T-helper 2 cell treated with Interferon-gamma antibody and Interleukin-4, amounts not matched to agents 100 ng/mL and 5 ng/mL, for 36 hours (primary cell): Measurements from ENCODE around the gene CAMTA1. TPM values are rescaled to one million over a fixed set of nuclear protein-coding genes. Genes with fewer than 3 reads are reported as not detected.

ENCODE experiments used
- intact Hi-C: fragments of 100-400 bp; cut with micrococcal nuclease; formaldehyde crosslinking; loops from one replicate; pipeline ENCODE4 v1.15.1; 2023
- total RNA-seq: library from RNA; stranded (reverse); gene quantifications from 2 replicates; pipeline ENCODE4 v1.2.3, GENCODE V29; 2022

Gene CAMTA1
- total RNA-seq, 1 donor from 2014 or later: 40.7 TPM

DNA sequence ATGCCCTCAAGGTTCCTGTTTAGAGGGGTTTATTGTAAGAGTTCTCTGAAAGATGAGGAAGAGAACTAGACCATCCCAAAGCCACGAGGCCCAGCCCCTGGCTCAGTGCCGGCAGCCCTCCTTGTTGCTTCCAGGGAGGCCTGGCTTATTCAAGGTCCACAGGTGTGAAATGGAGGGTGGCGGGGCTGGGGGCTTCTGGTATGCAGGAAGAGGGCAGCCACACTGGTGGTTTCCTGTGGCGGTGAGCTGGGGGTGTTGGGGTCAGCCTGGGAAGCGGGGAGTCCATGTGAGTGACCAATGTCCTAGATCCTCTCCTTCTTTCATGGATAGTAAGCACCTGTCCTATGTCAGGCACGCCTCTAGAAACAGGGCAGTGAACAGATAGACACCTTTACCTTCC lies 138.2 kb downstream of the CAMTA1 start:
- intact Hi-C loops: no loop called here

DNA sequence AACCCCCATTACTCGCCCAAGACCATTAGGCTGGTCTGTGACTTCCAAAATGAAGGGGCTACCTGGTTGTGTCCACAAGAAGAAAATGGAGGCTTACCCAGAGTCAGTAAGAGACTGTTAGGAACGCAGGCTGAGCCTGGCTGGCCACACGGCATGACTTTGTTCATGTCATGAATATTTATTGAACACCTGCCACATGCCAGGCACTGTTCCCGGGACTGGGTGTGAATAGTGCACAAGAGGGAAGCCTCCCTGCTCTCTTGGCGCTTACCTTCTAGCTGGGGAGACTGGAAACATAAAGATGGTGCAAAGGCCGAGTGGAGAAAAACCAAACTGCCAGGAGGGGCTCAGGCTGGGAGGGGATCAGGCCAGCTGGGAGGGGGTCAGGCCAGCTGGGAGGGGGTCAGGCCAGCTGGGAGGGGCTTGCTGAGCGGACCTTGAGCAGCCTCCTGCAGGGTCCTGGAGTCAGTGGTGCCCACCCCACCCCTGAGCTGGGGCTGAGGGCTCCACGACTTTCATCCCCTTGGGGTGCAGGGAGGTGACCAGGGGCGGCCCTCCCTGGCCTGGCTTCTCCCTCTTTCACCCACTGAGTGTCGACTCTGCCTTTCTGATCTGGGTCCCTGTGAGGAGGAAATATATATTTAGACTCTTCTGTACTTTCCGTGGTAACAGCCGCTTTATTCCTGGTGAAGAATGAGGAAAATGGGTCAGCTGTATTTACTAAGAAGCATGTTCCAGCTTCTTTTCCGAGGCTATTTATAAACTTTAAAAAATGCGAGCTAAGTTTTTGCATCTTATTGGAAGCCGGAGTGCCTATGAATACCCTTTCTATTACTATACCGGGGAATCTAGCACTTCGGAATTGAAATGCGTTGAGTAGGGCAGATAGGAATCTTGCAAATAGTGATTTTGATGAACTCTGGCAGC lies 139.0 kb downstream of the CAMTA1 start:
- intact Hi-C loops: no loop called here

- intact Hi-C loops: no loop called here
Measured at GRCh38 chr1:6924891-6925290, 139.6 kb downstream of the CAMTA1 start.

- intact Hi-C loops: no loop called here
Measured at GRCh38 chr1:6927626-6928025, 142.4 kb downstream of the CAMTA1 start.

DNA sequence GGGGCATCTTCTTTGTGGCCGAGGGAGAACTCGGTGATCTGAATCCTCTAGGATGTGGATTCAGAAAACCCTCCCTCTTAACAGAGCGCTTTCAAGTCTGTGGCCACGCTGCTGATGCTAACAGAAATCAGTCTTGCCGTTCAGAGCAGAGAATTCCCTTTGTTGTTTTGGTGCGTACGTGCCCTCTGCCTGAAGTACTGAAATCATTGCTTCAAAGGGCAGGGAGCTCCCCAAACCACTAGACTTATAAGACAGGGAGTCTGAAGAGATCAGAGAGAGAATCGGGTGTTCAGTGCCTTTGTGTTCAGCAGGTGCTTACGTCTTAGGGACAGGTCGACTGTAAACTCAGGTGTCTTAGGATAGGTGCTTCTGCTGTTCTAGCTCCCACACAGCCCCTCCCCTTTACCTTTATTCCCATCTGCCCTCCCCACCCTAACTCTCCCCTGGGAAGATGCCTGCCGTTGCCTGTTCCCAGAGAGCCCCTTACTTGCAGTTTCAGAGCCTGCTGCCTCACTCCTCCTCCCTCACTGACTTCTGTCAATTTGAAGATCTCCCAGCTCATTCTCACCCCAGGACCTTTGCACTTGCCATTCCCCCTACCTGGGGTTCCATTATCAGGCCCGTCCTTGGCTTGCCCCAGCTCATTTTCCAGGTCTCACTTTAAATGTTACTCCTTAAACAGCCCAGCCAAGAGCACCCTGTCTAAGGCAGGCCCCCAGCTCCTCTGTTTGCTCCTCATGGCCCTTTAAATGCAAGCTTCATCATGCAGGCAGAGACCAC lies 143.0 kb downstream of the CAMTA1 start:
- intact Hi-C loops: no loop called here

DNA sequence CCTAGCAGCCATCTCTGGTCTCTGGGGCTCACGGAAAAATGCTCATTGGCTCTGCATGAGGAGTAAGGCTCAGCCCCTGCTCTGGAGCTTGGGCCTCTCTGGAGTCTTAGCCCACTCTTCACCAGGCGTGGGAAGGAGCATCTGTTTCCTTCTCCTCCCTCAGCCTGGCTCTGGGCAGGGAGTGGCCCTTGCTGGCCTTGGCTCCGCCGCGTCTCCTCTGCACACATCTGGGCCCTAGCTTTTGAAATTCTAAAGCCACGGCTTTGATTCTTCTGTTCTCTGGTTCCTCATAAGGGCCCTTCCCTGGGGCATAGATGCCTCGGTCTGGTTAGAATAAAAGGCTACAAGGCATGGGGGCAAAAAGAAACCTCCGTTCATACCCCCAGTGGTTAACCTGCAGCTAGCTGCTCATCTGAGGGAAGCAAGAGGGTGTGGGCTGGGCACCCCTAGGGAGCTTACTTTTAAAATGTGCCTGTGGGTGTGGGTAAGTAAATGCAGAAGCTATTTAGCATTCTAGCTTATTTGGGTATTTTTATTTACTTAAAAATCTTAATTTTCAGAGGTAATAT lies 145.6 kb downstream of the CAMTA1 start:
- intact Hi-C loops: no loop called here

DNA sequence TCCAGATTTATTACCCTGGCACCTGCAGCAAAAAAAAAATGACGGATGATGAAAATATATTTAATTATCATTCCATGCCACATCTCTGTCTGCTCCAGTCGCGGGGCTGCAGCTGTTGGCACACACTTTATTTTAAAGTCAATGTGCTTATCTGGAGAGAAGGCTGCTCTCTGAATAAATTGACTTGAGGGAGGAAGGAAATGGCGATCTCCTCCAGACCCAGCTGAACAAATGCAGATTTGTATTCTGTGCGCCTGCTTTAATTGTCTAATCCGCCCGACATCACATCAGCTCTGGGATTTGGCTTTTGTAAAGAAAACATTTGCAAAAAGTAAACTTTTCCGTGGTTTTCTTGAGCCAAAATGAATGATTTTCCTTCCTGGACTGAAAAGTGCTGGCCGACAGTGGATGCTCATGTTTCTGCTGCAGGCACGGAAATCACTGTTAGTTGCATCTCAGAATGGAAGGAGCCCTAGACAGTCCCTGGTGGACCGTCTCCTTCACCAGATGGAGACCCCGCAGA lies 150.2 kb downstream of the CAMTA1 start:
- intact Hi-C loops: no loop called here

DNA sequence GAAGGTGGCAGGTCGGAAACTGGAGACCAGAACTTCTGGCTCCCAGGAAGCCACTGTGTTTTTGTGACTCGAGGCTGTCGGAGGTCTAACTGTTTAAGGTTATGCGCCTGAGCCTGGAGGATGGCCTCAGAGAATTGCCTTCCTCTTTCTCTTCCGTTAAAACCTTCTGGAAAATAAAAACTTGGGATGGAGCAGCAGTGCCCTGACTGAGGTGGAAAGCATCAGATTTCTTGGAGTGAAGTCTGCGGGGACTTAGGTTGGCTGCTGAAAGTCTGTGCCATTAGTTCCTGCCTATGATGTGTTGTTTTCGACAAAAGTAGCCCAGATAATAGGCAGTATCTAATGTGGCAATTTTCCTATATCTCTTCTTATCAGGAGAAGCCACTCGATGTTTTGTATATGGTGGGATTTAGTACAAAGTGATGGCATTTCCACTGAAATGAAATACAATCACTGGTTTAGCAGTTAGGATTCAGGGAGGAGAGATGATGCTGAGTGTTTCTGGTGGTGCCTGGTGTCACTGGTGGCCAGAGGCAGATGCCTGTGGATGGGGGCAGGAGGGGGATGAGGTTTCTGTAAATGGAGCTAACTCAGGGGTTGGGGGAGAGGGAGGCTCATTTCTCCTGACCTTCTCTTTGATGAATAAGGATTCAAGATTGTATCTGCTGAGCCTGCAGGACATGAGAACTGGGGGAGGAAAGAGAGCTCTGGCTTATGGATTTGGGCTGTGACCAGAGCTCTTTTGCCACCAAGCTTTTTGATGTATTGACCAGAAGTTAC lies 150.8 kb downstream of the CAMTA1 start:
- intact Hi-C loops: no loop called here

DNA sequence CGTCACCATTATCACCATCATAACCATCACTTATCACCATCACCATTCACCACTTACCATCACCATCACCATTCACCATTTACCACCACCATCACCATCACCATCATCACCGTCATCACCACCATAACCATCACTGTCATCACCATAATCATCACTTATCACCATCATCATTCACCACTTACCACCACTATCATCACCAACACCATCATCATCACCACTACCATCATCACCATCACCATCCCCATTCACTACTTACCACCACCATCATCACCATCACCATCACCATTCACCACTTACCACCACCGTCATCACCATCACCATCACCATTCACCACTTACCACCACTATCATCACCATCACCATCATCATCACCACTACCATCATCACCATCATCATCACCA lies 151.8 kb downstream of the CAMTA1 start:
- intact Hi-C loops: no loop called here

DNA sequence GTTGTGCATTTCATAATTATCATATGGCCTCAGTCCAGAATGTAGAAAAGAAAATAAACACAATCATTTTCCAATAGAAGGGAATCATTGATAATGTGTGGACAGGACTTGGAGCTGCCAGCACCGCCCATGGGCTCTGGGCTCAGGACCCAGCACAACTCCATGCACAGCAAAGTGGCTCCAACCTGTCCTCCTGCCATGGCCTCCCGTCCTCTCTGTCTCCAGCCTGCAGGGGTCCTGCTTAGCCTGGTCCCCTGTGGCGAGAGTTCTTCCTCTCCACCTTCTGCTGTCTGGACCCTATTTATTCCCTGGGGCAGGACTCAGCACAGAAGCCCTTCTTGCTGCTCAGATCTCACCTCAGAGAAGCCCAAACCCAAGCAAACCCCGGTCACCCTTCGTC lies 154.1 kb downstream of the CAMTA1 start:
- intact Hi-C loops: no loop called here

GRCh38 chr1:6941786-6942185 lies 156.5 kb downstream of the CAMTA1 start:
- intact Hi-C loops: no loop called here

- intact Hi-C loops: no loop called here
Measured at GRCh38 chr1:6942990-6943389, 157.7 kb downstream of the CAMTA1 start.

- intact Hi-C loops: no loop called here
Measured at GRCh38 chr1:6944434-6944833, 159.2 kb downstream of the CAMTA1 start.

GRCh38 chr1:6947952-6948351 lies 162.7 kb downstream of the CAMTA1 start:
- intact Hi-C loops: no loop called here

DNA sequence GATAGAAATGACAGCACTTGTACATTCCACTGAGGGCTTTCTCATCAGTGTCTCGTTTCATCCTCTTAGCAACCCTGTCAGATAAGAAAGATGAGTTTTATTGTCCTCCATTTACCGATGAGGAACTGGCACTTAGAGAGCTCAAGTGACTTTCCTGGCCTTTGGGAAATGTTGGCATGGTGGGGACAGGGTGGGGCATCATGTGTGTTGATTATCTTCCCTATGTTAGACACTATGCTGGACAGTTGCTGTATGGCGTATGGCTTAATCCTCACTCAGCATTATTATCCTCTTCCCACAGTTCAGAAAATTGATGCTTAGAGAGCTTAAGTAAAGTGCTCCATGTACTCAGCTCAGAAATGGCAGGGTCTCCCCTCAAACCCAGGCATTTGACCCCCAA lies 163.2 kb downstream of the CAMTA1 start:
- intact Hi-C loops: no loop called here

DNA sequence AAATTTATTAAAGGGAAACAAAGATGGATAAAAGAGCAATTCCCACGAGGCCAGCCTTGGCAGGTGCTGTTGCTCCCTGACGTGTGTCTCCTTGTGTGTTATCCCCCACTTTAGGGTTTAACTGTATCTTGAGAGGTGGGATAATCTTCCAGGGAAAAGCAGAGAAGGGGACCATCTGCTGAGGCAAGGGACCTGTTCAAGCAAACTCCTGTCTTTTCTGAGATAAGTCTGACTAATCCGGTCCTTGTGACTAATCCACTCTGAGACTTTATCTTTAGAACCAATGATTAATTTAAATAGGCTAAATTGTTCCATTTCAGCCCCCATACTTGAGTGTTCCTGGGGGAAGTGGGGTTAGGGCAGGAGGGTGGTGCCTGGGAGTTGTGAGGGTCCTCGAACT lies 163.6 kb downstream of the CAMTA1 start:
- intact Hi-C loops: no loop called here

DNA sequence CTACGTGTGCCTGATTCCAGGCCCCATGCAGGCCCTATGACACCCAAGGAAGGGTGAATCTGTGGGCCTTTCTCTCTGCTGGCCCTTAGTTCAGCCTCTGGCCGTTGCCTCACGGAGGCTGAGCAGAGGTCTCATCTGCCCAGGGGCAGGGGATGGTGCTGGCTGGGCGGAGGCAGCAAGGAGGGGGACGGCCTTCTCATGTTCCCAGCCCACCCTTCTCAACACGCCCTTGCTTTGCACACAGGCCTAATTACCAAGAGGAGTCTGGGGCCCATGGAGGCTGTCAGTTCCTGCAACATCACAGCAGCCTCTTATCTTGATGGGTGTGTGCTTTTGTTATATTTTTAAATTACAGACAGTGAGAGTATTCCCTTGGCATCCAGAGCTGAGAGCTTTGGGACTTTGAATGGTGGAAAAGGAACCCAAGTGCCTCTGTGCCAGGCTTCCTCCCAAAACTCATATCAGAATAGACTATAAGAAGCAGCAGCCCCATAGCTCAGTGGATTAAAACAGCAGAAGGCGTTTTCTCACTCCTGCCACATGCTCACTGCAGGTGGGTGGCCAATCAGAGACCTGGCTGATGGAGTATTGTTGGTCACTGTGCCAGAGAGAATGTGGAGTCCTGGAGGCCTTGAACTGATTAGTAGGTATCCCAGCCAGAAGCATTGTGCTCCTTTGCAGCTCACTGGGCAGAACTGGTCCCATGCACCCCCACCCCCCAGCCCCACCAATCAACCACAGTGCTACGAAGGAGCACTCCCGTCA lies 164.9 kb downstream of the CAMTA1 start:
- intact Hi-C loops: no loop called here

- intact Hi-C loops: no loop called here
Measured at GRCh38 chr1:6951536-6951935, 166.3 kb downstream of the CAMTA1 start.

- intact Hi-C loops: no loop called here
Measured at GRCh38 chr1:6953216-6953615, 168.0 kb downstream of the CAMTA1 start.

DNA sequence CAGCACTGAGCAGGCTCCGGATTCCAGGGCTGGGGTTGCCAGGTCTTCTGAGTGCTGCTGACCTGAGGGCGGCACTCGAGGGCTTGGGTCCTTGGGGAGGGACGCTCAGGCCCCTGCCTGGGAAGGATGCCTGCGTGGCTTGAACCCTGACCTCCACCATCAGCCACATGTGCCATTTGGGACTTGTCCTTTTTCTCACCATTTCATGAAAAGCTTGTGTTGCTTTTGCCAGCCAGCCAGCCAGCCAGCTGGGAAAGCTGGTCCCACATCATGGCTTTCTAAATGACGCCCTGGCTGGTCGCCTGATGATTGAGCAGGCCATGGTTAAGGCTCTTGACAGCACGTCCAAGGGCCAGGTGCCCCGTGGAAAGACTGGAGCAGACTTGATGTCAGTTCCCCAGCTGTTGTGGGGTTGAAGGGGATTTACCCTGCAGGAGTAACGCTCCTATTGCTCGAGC lies 168.7 kb downstream of the CAMTA1 start:
- intact Hi-C loops: no loop called here
